ENCODE results near the gene ZBED6. TPM values are rescaled to one million over a fixed set of nuclear protein-coding genes. Genes with fewer than 3 reads are reported as not detected.
A peak's percentile ranks its signal among the peaks of the same experiment; 100 is the strongest.
"Not testable (repeated sequence)": the region's sequence is repeated elsewhere in the genome, so short reads cannot be mapped to it uniquely, and the experiment has no call there.

The ZBED6 gene
- 10 to 100 TPM; 26.5 to 29.3 TPM for total RNA-seq
- under 1 TPM; 0.29 to 0.40 TPM for polyA plus RNA-seq

DNA sequence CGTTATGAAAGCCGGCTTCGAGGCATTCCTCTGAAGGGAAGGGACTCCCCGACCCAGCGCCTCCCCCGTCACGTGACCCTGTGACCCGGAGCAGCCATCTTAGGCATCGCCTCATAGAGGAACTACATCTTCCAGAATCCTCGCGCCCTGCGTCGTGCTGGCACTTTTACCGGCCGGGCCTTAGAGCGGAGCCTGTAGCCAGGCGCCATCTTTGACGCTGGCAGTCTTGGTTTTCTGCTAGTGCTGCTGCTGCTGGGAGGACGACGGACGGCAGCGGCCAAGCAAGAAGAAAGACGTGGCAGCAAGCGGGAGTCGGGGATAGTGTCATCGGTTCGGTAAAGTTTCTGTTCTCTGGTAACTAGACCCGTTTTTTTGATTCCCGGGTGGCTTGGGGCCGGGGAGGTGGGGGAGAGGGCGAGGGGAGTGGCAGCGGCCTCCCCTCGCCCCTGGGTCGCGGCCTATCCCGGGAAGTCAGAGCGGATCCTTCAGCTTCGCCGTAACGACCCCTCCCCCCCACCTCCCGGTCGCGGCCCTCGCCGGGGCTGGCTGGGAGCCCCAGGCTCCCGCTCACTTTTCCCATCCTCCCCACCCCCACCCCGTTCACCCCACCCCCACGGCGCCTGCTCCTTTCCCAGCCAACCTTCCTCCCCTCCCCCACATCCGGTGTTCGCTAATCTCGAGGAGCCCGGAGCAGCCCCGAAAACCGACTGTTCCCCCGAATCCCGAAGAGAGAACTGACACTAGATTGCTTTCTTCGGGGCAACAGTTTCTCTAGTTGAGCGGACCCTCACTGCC, at the start of gene ZBED6, which contains the start of gene ZC3H11A:
Gene ZBED6, plus strand, starts transcription at position 183 of the 795 bp plus-strand sequence. CDS start 1,900 bp downstream, outside the sequence.
Gene ZC3H11A, plus strand, starts transcription at position 183 of the 795 bp plus-strand sequence. CDS start 21,448 bp downstream, outside the sequence.
- Mint-ChIP-seq H3K36me3 (peaks cover 18 to 42% of the 10 kb centered on the region in 2 donors), H3K27ac (peak within 1 kb of the TSS; percentile 86 to 99 (median 98)), H3K4me3 (peak within 1 kb of the TSS; percentile 91 to 99 (median 97)), H3K4me1 (peaks cover 35 to 57% (median 48%) of the 10 kb centered on the region in 4 donors), H3K9me3 (peaks cover 0 to 2% (median 0%) of the 10 kb centered on the region in 8 donors), H3K27me3 (no peaks in the 10 kb centered on the region)
- H3K4me1 ChIP-seq (ENCODE audit: insufficient read depth, low read length): peaks cover 51% of the 10 kb centered on the region
- DNase-seq: peak; percentile 96 to 100 (median 98)
- H3K36me3 ChIP-seq (ENCODE audit: insufficient read depth, low read length): peaks cover 13% of the 10 kb centered on the region
- intact Hi-C loops (cut with micrococcal nuclease): loop anchor here (1.0 to 10.0 kb wide), 6 partner anchors 30 to 1448 kb away; partner anchors contain the start of genes ATP2B4, LAX1, PPP1R12B and RBBP5
- H3K9me3 ChIP-seq (ENCODE audit: control insufficient read depth in 1 of 2, low read length in 2 of 2): no peaks in the 10 kb centered on the region
- peak within 1 kb of the TSS; percentile 72 to 74 for H3K4me3 ChIP-seq (ENCODE audit: low read length in 2 of 2)
- H3K27ac ChIP-seq (ENCODE audit: low read depth, low read length): peak within 1 kb of the TSS; percentile 81
- H3K27me3 ChIP-seq (ENCODE audit: insufficient read depth, low read length): no peaks in the 10 kb centered on the region
- CTCF ChIA-PET (ENCODE audit: partially characterized antibody): no interaction called here
- POLR2A ChIA-PET (ENCODE audit: partially characterized antibody): interaction anchor here (0.6 to 1.8 kb wide), 2 partner anchors 14 to 30 kb away, joined by 3 to 12 read pairs; partner anchors contain the start of gene LAX1

DNA sequence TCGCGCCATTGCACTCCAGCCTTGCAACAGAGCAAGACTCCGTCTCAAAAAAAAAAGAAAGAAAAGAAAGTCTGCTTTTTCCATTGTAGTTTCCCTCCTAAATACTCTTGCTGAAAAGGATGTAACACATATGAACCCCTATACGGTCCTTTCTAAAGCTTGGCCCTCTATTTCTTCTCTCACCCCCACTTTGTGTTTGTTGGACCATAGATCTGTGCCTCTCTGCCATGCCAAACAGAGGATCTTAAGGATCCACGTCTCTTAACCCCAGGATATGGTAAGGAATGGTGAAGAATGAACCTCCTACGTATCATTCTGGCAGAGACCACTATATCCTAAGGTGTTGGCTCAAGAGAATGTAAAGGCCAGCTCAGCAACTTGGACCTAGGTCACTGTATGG, 49.1 kb upstream of the ZBED6 start:
- ChIA-PET CTCF (ENCODE audit: partially characterized antibody) (interaction anchor here (1.3 kb wide), 1 partner anchor 19 kb away, joined by 5 read pairs; the partner anchor contains the start of gene LAX1), POLR2A (ENCODE audit: partially characterized antibody) (interaction anchor here (0.6 to 2.6 kb wide), 4 partner anchors 10 to 26 kb away, joined by 3 to 14 read pairs (median 4); partner anchors contain the start of gene LAX1)
- Mint-ChIP-seq H3K27ac (peak overlapping the region in 3 of 7 donors; percentile 23 to 84 (median 63)), H3K9me3 (peaks cover 0 to 2% (median 0%) of the 10 kb centered on the region in 8 donors), H3K27me3 (no peaks in the 10 kb centered on the region), H3K36me3 (peaks cover 18 to 20% of the 10 kb centered on the region in 2 donors), H3K4me3 (no peak overlapping the region), H3K4me1 (peaks cover 25 to 37% (median 28%) of the 10 kb centered on the region in 4 donors)
- intact Hi-C loops (cut with micrococcal nuclease): loop anchor here (10.0 kb wide), 1 partner anchor 49 kb away; the partner anchor contains the start of genes ZBED6 and ZC3H11A
- no peak overlapping the region for H3K27ac ChIP-seq (ENCODE audit: low read depth, low read length)
- no peaks in the 10 kb centered on the region for H3K9me3 ChIP-seq (ENCODE audit: control insufficient read depth in 1 of 2, low read length in 2 of 2)
- no peak overlapping the region for H3K4me3 ChIP-seq (ENCODE audit: low read length in 2 of 2)
- peaks cover 6% of the 10 kb centered on the region for H3K36me3 ChIP-seq (ENCODE audit: insufficient read depth, low read length)
- H3K4me1 ChIP-seq (ENCODE audit: insufficient read depth, low read length): peaks cover 15% of the 10 kb centered on the region
- no peaks in the 10 kb centered on the region for H3K27me3 ChIP-seq (ENCODE audit: insufficient read depth, low read length)
- DNase-seq: no peak

GRCh38 chr1:203751051-203751450, 44.4 kb upstream of the ZBED6 start:
- H3K36me3 ChIP-seq (ENCODE audit: insufficient read depth, low read length): no peaks in the 10 kb centered on the region
- H3K27me3 Mint-ChIP-seq: no peaks in the 10 kb centered on the region
- H3K9me3 Mint-ChIP-seq: peaks cover 0 to 2% (median 0%) of the 10 kb centered on the region in 8 donors
- POLR2A ChIA-PET (ENCODE audit: partially characterized antibody): interaction anchor here (3.3 kb wide), 1 partner anchor 14 kb away, joined by 17 read pairs; the partner anchor contains the start of gene LAX1
- H3K27me3 ChIP-seq (ENCODE audit: insufficient read depth, low read length): no peaks in the 10 kb centered on the region
- H3K4me3 ChIP-seq (ENCODE audit: low read length in 2 of 2): no peak overlapping the region
- peaks cover 13 to 32% (median 22%) of the 10 kb centered on the region in 4 donors for H3K4me1 Mint-ChIP-seq
- H3K36me3 Mint-ChIP-seq: no peaks in the 10 kb centered on the region
- DNase-seq: no peak
- H3K27ac Mint-ChIP-seq: no peak overlapping the region
- CTCF ChIA-PET (ENCODE audit: partially characterized antibody): interaction anchor here (0.7 to 0.8 kb wide), 2 partner anchors 14 to 17 kb away, joined by 3 read pairs; partner anchors contain the start of gene LAX1
- no peak overlapping the region for H3K27ac ChIP-seq (ENCODE audit: low read depth, low read length)
- no peaks in the 10 kb centered on the region for H3K9me3 ChIP-seq (ENCODE audit: control insufficient read depth in 1 of 2, low read length in 2 of 2)
- H3K4me1 ChIP-seq (ENCODE audit: insufficient read depth, low read length): peaks cover 21% of the 10 kb centered on the region
- intact Hi-C loops (cut with micrococcal nuclease): no loop called here
- no peak overlapping the region for H3K4me3 Mint-ChIP-seq

DNA sequence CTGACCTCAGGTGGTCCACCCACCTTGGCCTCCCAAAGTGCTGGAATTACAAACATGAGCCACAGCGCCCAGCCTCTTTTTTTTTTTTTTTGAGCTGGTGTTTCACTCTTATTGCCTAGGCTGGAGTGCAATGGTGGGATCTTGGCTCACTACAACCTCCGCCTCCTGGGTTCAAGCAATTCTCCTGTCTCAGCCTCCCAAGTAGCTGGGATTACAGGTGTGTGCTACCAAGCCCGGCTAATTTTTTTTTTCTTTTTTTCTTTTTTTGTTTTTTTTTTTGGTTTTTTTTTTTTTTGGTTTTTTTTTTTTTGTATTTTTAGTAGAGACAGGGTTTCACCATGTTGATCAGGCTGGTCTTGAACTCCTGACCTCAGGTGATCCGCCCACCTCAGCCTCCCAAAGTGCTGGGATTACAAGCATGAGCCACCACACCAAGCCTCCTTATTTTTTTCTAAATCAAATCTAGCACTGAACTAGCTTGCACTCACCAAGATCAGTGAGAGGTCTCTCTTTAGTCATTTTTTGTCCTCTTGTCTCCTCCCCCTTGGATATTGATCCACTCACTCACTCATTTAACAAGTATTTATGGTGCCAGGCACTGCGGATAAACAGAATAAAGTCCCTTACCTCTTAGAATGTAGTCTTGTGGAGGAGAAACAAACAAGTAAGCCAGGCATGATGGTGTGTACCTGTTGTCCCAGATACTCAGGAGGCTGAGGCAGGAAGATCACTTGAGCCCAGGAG, 43.6 kb upstream of the ZBED6 start:
- DNase-seq; intact Hi-C loops (cut with micrococcal nuclease); H3K9me3 Mint-ChIP-seq; H3K27ac ChIP-seq (ENCODE audit: low read depth, low read length); H3K27me3 ChIP-seq (ENCODE audit: insufficient read depth, low read length); H3K36me3 Mint-ChIP-seq; H3K4me3 Mint-ChIP-seq; H3K4me3 ChIP-seq (ENCODE audit: low read length in 2 of 2); H3K27me3 Mint-ChIP-seq; H3K9me3 ChIP-seq (ENCODE audit: control insufficient read depth in 1 of 2, low read length in 2 of 2); H3K36me3 ChIP-seq (ENCODE audit: insufficient read depth, low read length): not testable (repeated sequence)
- ChIA-PET POLR2A (ENCODE audit: partially characterized antibody) (interaction anchor here (4.8 kb wide), 1 partner anchor 13 kb away, joined by 24 read pairs; the partner anchor contains the start of gene LAX1), CTCF (ENCODE audit: partially characterized antibody) (interaction anchor here (0.7 to 1.6 kb wide), 2 partner anchors 13 to 17 kb away, joined by 3 to 6 read pairs; partner anchors contain the start of gene LAX1)
- peaks cover 17 to 37% (median 27%) of the 10 kb centered on the region in 4 donors for H3K4me1 Mint-ChIP-seq
- H3K4me1 ChIP-seq (ENCODE audit: insufficient read depth, low read length): peaks cover 29% of the 10 kb centered on the region
- H3K27ac Mint-ChIP-seq: peak overlapping the region in 2 of 7 donors; percentile 21 to 70

- peak overlapping the region; percentile 76 to 94 (median 92) for H3K27ac Mint-ChIP-seq
- Histone ChIP-seq H3K27me3 (ENCODE audit: insufficient read depth, low read length) (no peaks in the 10 kb centered on the region), H3K27ac (ENCODE audit: low read depth, low read length) (peak overlapping the region; percentile 45), H3K4me1 (ENCODE audit: insufficient read depth, low read length) (peaks cover 34% of the 10 kb centered on the region), H3K36me3 (ENCODE audit: insufficient read depth, low read length) (no peaks in the 10 kb centered on the region), H3K4me3 (ENCODE audit: low read length in 2 of 2) (no peak overlapping the region), H3K9me3 (ENCODE audit: control insufficient read depth in 1 of 2, low read length in 2 of 2) (no peaks in the 10 kb centered on the region)
- H3K36me3 Mint-ChIP-seq: no peaks in the 10 kb centered on the region
- peak overlapping the region; percentile 9 to 81 (median 68) for H3K4me3 Mint-ChIP-seq
- ChIA-PET CTCF (ENCODE audit: partially characterized antibody) (no interaction called here), POLR2A (ENCODE audit: partially characterized antibody) (interaction anchor here (1.0 to 4.8 kb wide), 3 partner anchors 9 to 15 kb away, joined by 3 to 24 read pairs (median 4); partner anchors contain the start of gene LAX1)
- peaks cover 19 to 42% (median 29%) of the 10 kb centered on the region in 4 donors for H3K4me1 Mint-ChIP-seq
- no peaks in the 10 kb centered on the region for H3K9me3 Mint-ChIP-seq
- peak; percentile 32 to 53 (median 40) for DNase-seq
- H3K27me3 Mint-ChIP-seq: no peaks in the 10 kb centered on the region
- intact Hi-C loops (cut with micrococcal nuclease): loop anchor here (1.0 kb wide), 1 partner anchor 11 kb away; the partner anchor contains the start of gene LAX1
Observed at GRCh38 chr1:203754455-203754864, 41.0 kb upstream of the ZBED6 start.

- CTCF ChIA-PET (ENCODE audit: partially characterized antibody): no interaction called here
- intact Hi-C loops (cut with micrococcal nuclease): no loop called here
- no peaks in the 10 kb centered on the region for H3K36me3 Mint-ChIP-seq
Observed at GRCh38 chr1:203756036-203756435, 39.4 kb upstream of the ZBED6 start.

More at GRCh38 chr1:203756036-203756435, 39.4 kb upstream of the ZBED6 start:
- Histone ChIP-seq H3K36me3 (ENCODE audit: insufficient read depth, low read length) (no peaks in the 10 kb centered on the region), H3K27me3 (ENCODE audit: insufficient read depth, low read length) (no peaks in the 10 kb centered on the region), H3K4me1 (ENCODE audit: insufficient read depth, low read length) (peaks cover 34% of the 10 kb centered on the region), H3K4me3 (ENCODE audit: low read length in 2 of 2) (no peak overlapping the region), H3K9me3 (ENCODE audit: control insufficient read depth in 1 of 2, low read length in 2 of 2) (no peaks in the 10 kb centered on the region), H3K27ac (ENCODE audit: low read depth, low read length) (no peak overlapping the region)
- no peak for DNase-seq
- H3K4me3 Mint-ChIP-seq: peak overlapping the region in 5 of 8 donors; percentile 11 to 69 (median 43)
- peak overlapping the region in 6 of 7 donors; percentile 2 to 74 (median 62) for H3K27ac Mint-ChIP-seq
- POLR2A ChIA-PET (ENCODE audit: partially characterized antibody): interaction anchor here (1.0 to 4.8 kb wide), 2 partner anchors 9 to 12 kb away, joined by 3 to 24 read pairs; partner anchors contain the start of gene LAX1
- peaks cover 22 to 46% (median 27%) of the 10 kb centered on the region in 4 donors for H3K4me1 Mint-ChIP-seq
- H3K27me3 Mint-ChIP-seq: no peaks in the 10 kb centered on the region
- no peaks in the 10 kb centered on the region for H3K9me3 Mint-ChIP-seq
